ENCODE results near the gene OSBPL1A.

GRCh38 chr18:24262087-24262486, 135.5 kb downstream of the OSBPL1A start:
- no peak for TF ChIP-seq CTCF (IDR thresholded peaks at IDR 0.05 in 4 of 5, conservative IDR thresholded peaks at IDR 0.05 in 1 of 5)
- TF ChIP-seq POLR2A (IDR thresholded peaks at IDR 0.05): no peak
